ENCODE results near the gene PHETA1. TPM values are rescaled to one million over a fixed set of nuclear protein-coding genes. Genes with fewer than 3 reads are reported as not detected.

PHETA1 gene
- total RNA-seq, 5 donors from 2014 or later (not counting 1 experiment from before 2014, with no cell fraction given): 1.4 to 6.2 (median 5.4) TPM

GRCh38 chr12:111316671-111317070 is 52.2 kb downstream of the PHETA1 start:
- no peak overlapping the region for H3K4me3 Mint-ChIP-seq
- Histone ChIP-seq H3K4me3 (ENCODE audit: control insufficient read depth in 1 of 2, extremely low read depth in 1 of 2, low read length in 1 of 2) (no peak overlapping the region), H3K36me3 (ENCODE audit: control insufficient read depth in 2 of 2, extremely low read depth in 1 of 2, insufficient read depth in 1 of 2, low read length in 1 of 2) (no peaks in the 10 kb centered on the region), H3K27me3 (replicated peaks in 1 of 2; ENCODE audit: control insufficient read depth in 2 of 2, extremely low read depth in 1 of 2, insufficient read depth in 2 of 2, low read length in 1 of 2) (peaks cover 0 to 24% of the 10 kb centered on the region in 2 experiments), H3K9me3 (no peaks in the 10 kb centered on the region), H3K4me1 (ENCODE audit: control insufficient read depth in 1 of 2, extremely low read depth in 1 of 2, insufficient read depth in 2 of 2, low read length in 2 of 2) (peaks cover 0 to 5% of the 10 kb centered on the region in 2 experiments), H3K27ac (ENCODE audit: low read length) (no peak overlapping the region)
- no peaks in the 10 kb centered on the region for H3K9me3 Mint-ChIP-seq
- no peaks in the 10 kb centered on the region for H3K36me3 Mint-ChIP-seq
- WGBS (ENCODE audit: insufficient coverage): no CpG with 5 or more reads among the region's 5 CpGs
- peaks cover 5 to 12% of the 10 kb centered on the region in 2 donors for H3K27me3 Mint-ChIP-seq
- peaks cover 4 to 6% (median 5%) of the 10 kb centered on the region in 3 donors for H3K4me1 Mint-ChIP-seq
- H3K27ac Mint-ChIP-seq: no peak overlapping the region
- POLR2A ChIA-PET: no interaction called here
- no peak for ATAC-seq (replicated peaks in 1 of 4)
- DNase-seq: no peak
- CTCF ChIA-PET: interaction anchor here in 1 of 2 donors (0.6 kb wide), 2 partner anchors 159 to 1103 kb away, joined by 3 to 6 read pairs; no protein-coding TSS in a partner anchor

- DNase-seq (no peak), ATAC-seq (replicated peaks in 1 of 4) (no peak)
- Mint-ChIP-seq H3K27me3 (peaks cover 5 to 12% of the 10 kb centered on the region in 2 donors), H3K4me1 (peaks cover 4 to 6% (median 5%) of the 10 kb centered on the region in 3 donors), H3K9me3 (no peaks in the 10 kb centered on the region), H3K36me3 (no peaks in the 10 kb centered on the region), H3K27ac (no peak overlapping the region), H3K4me3 (no peak overlapping the region)
- H3K36me3 ChIP-seq (ENCODE audit: control insufficient read depth in 2 of 2, extremely low read depth in 1 of 2, insufficient read depth in 1 of 2, low read length in 1 of 2): no peaks in the 10 kb centered on the region
- H3K27me3 ChIP-seq (replicated peaks in 1 of 2; ENCODE audit: control insufficient read depth in 2 of 2, extremely low read depth in 1 of 2, insufficient read depth in 2 of 2, low read length in 1 of 2): peaks cover 0 to 27% of the 10 kb centered on the region in 2 experiments
- WGBS (ENCODE audit: insufficient coverage): 40% methylated on average over 1 of the region's 7 CpGs
- peaks cover 0 to 5% of the 10 kb centered on the region in 2 experiments for H3K4me1 ChIP-seq (ENCODE audit: control insufficient read depth in 1 of 2, extremely low read depth in 1 of 2, insufficient read depth in 2 of 2, low read length in 2 of 2)
- no peak overlapping the region for H3K4me3 ChIP-seq (ENCODE audit: control insufficient read depth in 1 of 2, extremely low read depth in 1 of 2, low read length in 1 of 2)
- ChIA-PET CTCF (interaction anchor here in 1 of 2 donors (0.6 kb wide), 4 partner anchors 102 to 1922 kb away, joined by 3 to 7 read pairs (median 4); no protein-coding TSS in a partner anchor), POLR2A (interaction anchor here in 1 of 2 donors (0.6 kb wide), 1 partner anchor 12 kb away, joined by 6 read pairs; no protein-coding TSS in a partner anchor)
- no peaks in the 10 kb centered on the region for H3K9me3 ChIP-seq
- H3K27ac ChIP-seq (ENCODE audit: low read length): no peak overlapping the region
Observed at GRCh38 chr12:111314953-111315539, 53.8 kb downstream of the PHETA1 start.

- Mint-ChIP-seq H3K4me1 (peaks cover 8 to 15% (median 10%) of the 10 kb centered on the region in 3 donors), H3K27ac (no peak overlapping the region), H3K36me3 (no peaks in the 10 kb centered on the region), H3K4me3 (no peak overlapping the region), H3K9me3 (no peaks in the 10 kb centered on the region), H3K27me3 (peaks cover 5 to 12% of the 10 kb centered on the region in 2 donors)
- no peaks in the 10 kb centered on the region for H3K36me3 ChIP-seq (ENCODE audit: control insufficient read depth in 2 of 2, extremely low read depth in 1 of 2, insufficient read depth in 1 of 2, low read length in 1 of 2)
- 0% methylated on average over 1 of the region's 8 CpGs for WGBS (ENCODE audit: insufficient coverage)
- ChIA-PET CTCF (interaction anchor here (0.6 to 0.8 kb wide), 4 partner anchors 156 to 1321 kb away, joined by 3 to 9 read pairs (median 6); no protein-coding TSS in a partner anchor), POLR2A (no interaction called here)
- H3K27ac ChIP-seq (ENCODE audit: low read length): no peak overlapping the region
- ATAC-seq (replicated peaks in 1 of 4) (peak; percentile 53 to 63 (median 58)), DNase-seq (peak; percentile 19 to 82 (median 62))
- H3K4me3 ChIP-seq (ENCODE audit: control insufficient read depth in 1 of 2, extremely low read depth in 1 of 2, low read length in 1 of 2): no peak overlapping the region
- H3K4me1 ChIP-seq (ENCODE audit: control insufficient read depth in 1 of 2, extremely low read depth in 1 of 2, insufficient read depth in 2 of 2, low read length in 2 of 2): peaks cover 0 to 8% of the 10 kb centered on the region in 2 experiments
- no peaks in the 10 kb centered on the region for H3K9me3 ChIP-seq
- H3K27me3 ChIP-seq (replicated peaks in 1 of 2; ENCODE audit: control insufficient read depth in 2 of 2, extremely low read depth in 1 of 2, insufficient read depth in 2 of 2, low read length in 1 of 2): peaks cover 0 to 29% of the 10 kb centered on the region in 2 experiments
Observed at GRCh38 chr12:111313833-111314259, 55.0 kb downstream of the PHETA1 start.

- DNase-seq (no peak), ATAC-seq (replicated peaks in 1 of 4) (no peak)
- Histone ChIP-seq H3K4me3 (ENCODE audit: control insufficient read depth in 1 of 2, extremely low read depth in 1 of 2, low read length in 1 of 2) (no peak overlapping the region), H3K36me3 (ENCODE audit: control insufficient read depth in 2 of 2, extremely low read depth in 1 of 2, insufficient read depth in 1 of 2, low read length in 1 of 2) (no peaks in the 10 kb centered on the region), H3K27ac (ENCODE audit: low read length) (no peak overlapping the region), H3K27me3 (replicated peaks in 1 of 2; ENCODE audit: control insufficient read depth in 2 of 2, extremely low read depth in 1 of 2, insufficient read depth in 2 of 2, low read length in 1 of 2) (peaks cover 0 to 21% of the 10 kb centered on the region in 2 experiments), H3K9me3 (no peaks in the 10 kb centered on the region), H3K4me1 (ENCODE audit: control insufficient read depth in 1 of 2, extremely low read depth in 1 of 2, insufficient read depth in 2 of 2, low read length in 2 of 2) (peaks cover 0 to 8% of the 10 kb centered on the region in 2 experiments)
- H3K27me3 Mint-ChIP-seq: peaks cover 5 to 12% of the 10 kb centered on the region in 2 donors
- H3K36me3 Mint-ChIP-seq: no peaks in the 10 kb centered on the region
- 57% methylated on average over 2 of the region's 5 CpGs for WGBS (ENCODE audit: insufficient coverage)
- no peak overlapping the region for H3K27ac Mint-ChIP-seq
- ChIA-PET CTCF (interaction anchor here (0.6 to 0.8 kb wide), 6 partner anchors 9 to 1296 kb away, joined by 3 to 7 read pairs (median 4); no protein-coding TSS in a partner anchor), POLR2A (no interaction called here)
- peaks cover 8 to 15% (median 10%) of the 10 kb centered on the region in 3 donors for H3K4me1 Mint-ChIP-seq
- no peaks in the 10 kb centered on the region for H3K9me3 Mint-ChIP-seq
- no peak overlapping the region for H3K4me3 Mint-ChIP-seq
Observed at GRCh38 chr12:111312708-111313107, 56.2 kb downstream of the PHETA1 start.

- no peak overlapping the region for H3K4me3 Mint-ChIP-seq
Observed at GRCh38 chr12:111312016-111312415, 56.9 kb downstream of the PHETA1 start.

GRCh38 chr12:111311011-111311410 is 57.9 kb downstream of the PHETA1 start:
- H3K4me1 Mint-ChIP-seq: peaks cover 8 to 15% (median 10%) of the 10 kb centered on the region in 3 donors
- H3K4me1 ChIP-seq (ENCODE audit: control insufficient read depth in 1 of 2, extremely low read depth in 1 of 2, insufficient read depth in 2 of 2, low read length in 2 of 2): peaks cover 0 to 8% of the 10 kb centered on the region in 2 experiments
- H3K27me3 ChIP-seq (replicated peaks in 1 of 2; ENCODE audit: control insufficient read depth in 2 of 2, extremely low read depth in 1 of 2, insufficient read depth in 2 of 2, low read length in 1 of 2): peaks cover 0 to 25% of the 10 kb centered on the region in 2 experiments
- H3K36me3 Mint-ChIP-seq: no peaks in the 10 kb centered on the region
- no peak for DNase-seq
- no peaks in the 10 kb centered on the region for H3K9me3 Mint-ChIP-seq
- H3K9me3 ChIP-seq: no peaks in the 10 kb centered on the region
- peaks cover 5% of the 10 kb centered on the region in 2 donors for H3K27me3 Mint-ChIP-seq
- 67% methylated on average over 3 of the region's 4 CpGs for WGBS (ENCODE audit: insufficient coverage)
- ATAC-seq (replicated peaks in 1 of 4): no peak
- POLR2A ChIA-PET: interaction anchor here in 1 of 2 donors (0.6 kb wide), 1 partner anchor 1187 kb away, joined by 3 read pairs; no protein-coding TSS in a partner anchor
- no peak overlapping the region for H3K4me3 ChIP-seq (ENCODE audit: control insufficient read depth in 1 of 2, extremely low read depth in 1 of 2, low read length in 1 of 2)
- H3K36me3 ChIP-seq (ENCODE audit: control insufficient read depth in 2 of 2, extremely low read depth in 1 of 2, insufficient read depth in 1 of 2, low read length in 1 of 2): no peaks in the 10 kb centered on the region
- no peak overlapping the region for H3K4me3 Mint-ChIP-seq
- CTCF ChIA-PET: interaction anchor here in 1 of 2 donors (0.7 kb wide), 1 partner anchor 282 kb away, joined by 3 read pairs; no protein-coding TSS in a partner anchor
- no peak overlapping the region for H3K27ac ChIP-seq (ENCODE audit: low read length)
- no peak overlapping the region for H3K27ac Mint-ChIP-seq

More at GRCh38 chr12:111312016-111312415, 56.9 kb downstream of the PHETA1 start:
- 89% methylated on average over 12 of the region's 13 CpGs for WGBS (ENCODE audit: insufficient coverage)
- H3K27me3 Mint-ChIP-seq: peaks cover 5 to 7% of the 10 kb centered on the region in 2 donors
- H3K4me3 ChIP-seq (ENCODE audit: control insufficient read depth in 1 of 2, extremely low read depth in 1 of 2, low read length in 1 of 2): no peak overlapping the region
- H3K9me3 ChIP-seq: no peaks in the 10 kb centered on the region
- no peak for ATAC-seq (replicated peaks in 1 of 4)
- no peak overlapping the region for H3K27ac ChIP-seq (ENCODE audit: low read length)
- no peak for DNase-seq
- ChIA-PET CTCF (no interaction called here), POLR2A (no interaction called here)
- peaks cover 0 to 25% of the 10 kb centered on the region in 2 experiments for H3K27me3 ChIP-seq (replicated peaks in 1 of 2; ENCODE audit: control insufficient read depth in 2 of 2, extremely low read depth in 1 of 2, insufficient read depth in 2 of 2, low read length in 1 of 2)
- no peaks in the 10 kb centered on the region for H3K36me3 ChIP-seq (ENCODE audit: control insufficient read depth in 2 of 2, extremely low read depth in 1 of 2, insufficient read depth in 1 of 2, low read length in 1 of 2)
- peaks cover 0 to 8% of the 10 kb centered on the region in 2 experiments for H3K4me1 ChIP-seq (ENCODE audit: control insufficient read depth in 1 of 2, extremely low read depth in 1 of 2, insufficient read depth in 2 of 2, low read length in 2 of 2)
- H3K27ac Mint-ChIP-seq: no peak overlapping the region
- no peaks in the 10 kb centered on the region for H3K9me3 Mint-ChIP-seq
- peaks cover 8 to 15% (median 10%) of the 10 kb centered on the region in 3 donors for H3K4me1 Mint-ChIP-seq
- H3K36me3 Mint-ChIP-seq: no peaks in the 10 kb centered on the region
